NT2/D1 (cell line): Measurements from ENCODE around the gene ESRRB.
A peak's percentile ranks its signal among the peaks of the same experiment; 100 is the strongest.

Source experiments
- DNase-seq: peaks from one replicate; pipeline ENCODE4 v3.0.0-alpha.2; 2011; ENCODE audit warnings: low read depth, low spot score
- H3K27me3 ChIP-seq: 2 replicates; pipeline ENCODE4 v1.6.0; 2011; ENCODE audit warnings: mild to moderate bottlenecking; ENCODE audit not compliant: insufficient read length, insufficient read depth
- H3K36me3 ChIP-seq: 2 replicates; pipeline ENCODE4 v1.6.1; 2011; ENCODE audit warnings: mild to moderate bottlenecking, low read length, mixed read lengths; ENCODE audit not compliant: insufficient read depth, insufficient read length
- H3K4me1 ChIP-seq: 2 replicates; pipeline ENCODE4 v1.5.1; 2011; ENCODE audit not compliant: insufficient read depth, insufficient read length
- H3K4me3 ChIP-seq: 2 replicates; pipeline ENCODE4 v1.5.1; 2011; ENCODE audit warnings: low read depth; ENCODE audit not compliant: insufficient read length
- H3K9ac ChIP-seq: 2 replicates; pipeline ENCODE4 v1.6.0; 2011; ENCODE audit warnings: low read depth; ENCODE audit not compliant: insufficient read length
- H3K9me3 ChIP-seq: 2 replicates; pipeline ENCODE4 v1.5.1; 2011; ENCODE audit warnings: mild to moderate bottlenecking, low read length; ENCODE audit not compliant: insufficient read depth
- SUZ12 ChIP-seq: IDR thresholded peaks from 2 replicates; pipeline ENCODE4 v1.6.1; 2011; ENCODE audit not compliant: insufficient read length, insufficient read depth; ENCODE audit errors: extremely low read depth
- YY1 ChIP-seq: IDR thresholded peaks from 2 replicates; pipeline ENCODE4 v1.6.1; 2011; ENCODE audit not compliant: insufficient read length, insufficient read depth
- ZNF274 ChIP-seq: IDR thresholded peaks from 2 replicates; pipeline ENCODE4 v1.6.1; 2011; ENCODE audit warnings: mild to moderate bottlenecking, low read depth, low read length

Gene ESRRB

GRCh38 chr14:76432827-76433752 is 57.2 kb downstream of the ESRRB start:
- DNase-seq: no peak
- peaks cover 2% of the 10 kb centered on the region for H3K4me1 ChIP-seq
- TF ChIP-seq YY1 (no peak), ZNF274 (no peak), SUZ12 (no peak)
- no peaks in the 10 kb centered on the region for H3K36me3 ChIP-seq
- H3K27me3 ChIP-seq: no peaks in the 10 kb centered on the region
- H3K9ac ChIP-seq: no peak overlapping the region
- H3K4me3 ChIP-seq: no peak overlapping the region
- no peaks in the 10 kb centered on the region for H3K9me3 ChIP-seq

GRCh38 chr14:76434220-76434619 is 58.3 kb downstream of the ESRRB start:
- no peak for TF ChIP-seq ZNF274
- TF ChIP-seq SUZ12: no peak
- TF ChIP-seq YY1: no peak
- H3K4me3 ChIP-seq: no peak overlapping the region
- H3K4me1 ChIP-seq: peaks cover 2% of the 10 kb centered on the region
- no peaks in the 10 kb centered on the region for H3K27me3 ChIP-seq
- H3K9me3 ChIP-seq: no peaks in the 10 kb centered on the region
- H3K9ac ChIP-seq: peak overlapping the region; percentile 21
- H3K36me3 ChIP-seq: no peaks in the 10 kb centered on the region
- no peak for DNase-seq

GRCh38 chr14:76439237-76439775 is 63.4 kb downstream of the ESRRB start:
- TF ChIP-seq ZNF274 (no peak), SUZ12 (no peak)

GRCh38 chr14:76446486-76446885 is 70.5 kb downstream of the ESRRB start:
- H3K4me1 ChIP-seq: no peaks in the 10 kb centered on the region
- H3K36me3 ChIP-seq: no peaks in the 10 kb centered on the region
- no peak overlapping the region for H3K9ac ChIP-seq
- H3K9me3 ChIP-seq: no peaks in the 10 kb centered on the region
- no peaks in the 10 kb centered on the region for H3K27me3 ChIP-seq
- no peak for DNase-seq
- TF ChIP-seq ZNF274: no peak
- no peak for TF ChIP-seq YY1
- TF ChIP-seq SUZ12: no peak
- H3K4me3 ChIP-seq: no peak overlapping the region

More at GRCh38 chr14:76439237-76439775, 63.4 kb downstream of the ESRRB start:
- Histone ChIP-seq H3K9me3 (no peaks in the 10 kb centered on the region), H3K9ac (no peak overlapping the region), H3K36me3 (no peaks in the 10 kb centered on the region), H3K4me3 (no peak overlapping the region), H3K27me3 (no peaks in the 10 kb centered on the region), H3K4me1 (no peaks in the 10 kb centered on the region)
- DNase-seq: no peak

- no peak for TF ChIP-seq ZNF274
- TF ChIP-seq SUZ12: no peak
- no peak for TF ChIP-seq YY1
- no peaks in the 10 kb centered on the region for H3K9me3 ChIP-seq
- no peaks in the 10 kb centered on the region for H3K4me1 ChIP-seq
- no peaks in the 10 kb centered on the region for H3K27me3 ChIP-seq
- DNase-seq: no peak
- no peak overlapping the region for H3K4me3 ChIP-seq
- H3K36me3 ChIP-seq: no peaks in the 10 kb centered on the region
- no peak overlapping the region for H3K9ac ChIP-seq
These were observed 71.0 kb downstream of the ESRRB start for GRCh38 chr14:76446921-76447320.

- H3K27me3 ChIP-seq: no peaks in the 10 kb centered on the region
- no peaks in the 10 kb centered on the region for H3K4me1 ChIP-seq
- no peaks in the 10 kb centered on the region for H3K9me3 ChIP-seq
These were observed 74.5 kb downstream of the ESRRB start for GRCh38 chr14:76450476-76450875.

GRCh38 chr14:76456200-76456599 is 80.3 kb downstream of the ESRRB start:
- TF ChIP-seq SUZ12 (no peak), YY1 (no peak), ZNF274 (no peak)
- Histone ChIP-seq H3K36me3 (no peaks in the 10 kb centered on the region), H3K27me3 (no peaks in the 10 kb centered on the region), H3K9me3 (no peaks in the 10 kb centered on the region), H3K4me1 (no peaks in the 10 kb centered on the region), H3K4me3 (no peak overlapping the region), H3K9ac (no peak overlapping the region)
- DNase-seq: peak; percentile 32

More at GRCh38 chr14:76450476-76450875, 74.5 kb downstream of the ESRRB start:
- H3K9ac ChIP-seq: no peak overlapping the region
- H3K4me3 ChIP-seq: no peak overlapping the region
- DNase-seq: no peak
- no peak for TF ChIP-seq ZNF274
- TF ChIP-seq YY1: no peak
- TF ChIP-seq SUZ12: no peak
- no peaks in the 10 kb centered on the region for H3K36me3 ChIP-seq
